Natural killer cell (primary cell): ENCODE measurements around the gene SCN5A. TPM values are rescaled to one million over a fixed set of nuclear protein-coding genes. Genes with fewer than 3 reads are reported as not detected.
A peak's percentile ranks its signal among the peaks of the same experiment; 100 is the strongest.

Experiments
- ATAC-seq, 3 donors: fragments of 150-1000 bp in 2 of 3; fragments of 200-7000 bp in 1 of 3; cut with Tn5 transposase; 1 replicate in 1 of 3; 2 replicates in 2 of 3; pipeline ENCODE4 v1.10.0; 2021; ENCODE audit warnings: mild to moderate bottlenecking in 2 of 3, moderate library complexity in 2 of 3
- DNase-seq, 2 donors: peaks; one replicate each; pipeline versions ENCODE4 v3.0.0 to v3.0.0-alpha.2; 2013 to 2021; ENCODE audit warnings: mixed read lengths in 1 of 2
- H3K27ac ChIP-seq: one replicate; pipeline ENCODE4 v1.5.1; 2013; ENCODE audit warnings: mild to moderate bottlenecking, low read length
- H3K27me3 ChIP-seq: one replicate; pipeline ENCODE4 v1.6.1; 2013; ENCODE audit warnings: low read length; ENCODE audit not compliant: control insufficient read depth, insufficient read depth
- H3K36me3 ChIP-seq: one replicate; pipeline ENCODE4 v1.6.1; 2013; ENCODE audit warnings: low read length; ENCODE audit not compliant: control insufficient read depth, insufficient read depth
- H3K4me1 ChIP-seq: one replicate; pipeline ENCODE4 v1.6.1; 2013; ENCODE audit warnings: low read length; ENCODE audit not compliant: control insufficient read depth, insufficient read depth
- H3K4me3 ChIP-seq: one replicate; pipeline ENCODE4 v1.5.1; 2013; ENCODE audit warnings: low read length
- H3K9me3 ChIP-seq: one replicate; pipeline ENCODE4 v1.6.1; 2013; ENCODE audit warnings: low read length; ENCODE audit not compliant: control insufficient read depth, insufficient read depth
- H3K27ac Mint-ChIP-seq, 2 donors: one replicate each; pipeline ENCODE4 v1.8.0; 2022; ENCODE audit warnings: mild to moderate bottlenecking in 2 of 2, mixed read lengths in 2 of 2, moderate library complexity in 1 of 2
- H3K27me3 Mint-ChIP-seq, 2 donors: one replicate each; pipeline ENCODE4 v1.8.0; 2022; ENCODE audit warnings: low read depth in 2 of 2, mixed read lengths in 2 of 2
- H3K36me3 Mint-ChIP-seq: one replicate; pipeline ENCODE4 v1.8.0; 2022; ENCODE audit warnings: mixed read lengths
- H3K4me1 Mint-ChIP-seq, 2 donors: one replicate each; pipeline ENCODE4 v1.8.0; 2022; ENCODE audit warnings: mixed read lengths in 2 of 2
- H3K4me3 Mint-ChIP-seq: one replicate; pipeline ENCODE4 v1.8.0; 2022; ENCODE audit warnings: mild to moderate bottlenecking, moderate library complexity, mixed read lengths
- H3K9me3 Mint-ChIP-seq, 2 donors: one replicate each; pipeline ENCODE4 v1.8.0; 2022; ENCODE audit warnings: mixed read lengths in 2 of 2
- CTCF ChIP-seq: fragments of 200-600 bp; IDR thresholded peaks from one replicate; pipeline ENCODE4 v1.8.0; 2022; ENCODE audit warnings: antibody characterized with exemption
- WGBS: methylation state at CpG from one replicate; pipeline ENCODE4 v1.1.7; 2013; ENCODE audit warnings: missing lambda C conversion rate; ENCODE audit not compliant: insufficient coverage; 5-methylcytosine and 5-hydroxymethylcytosine counted together
- intact Hi-C: fragments of 100-400 bp; cut with micrococcal nuclease; formaldehyde crosslinking; loops from one replicate; pipeline ENCODE4 v1.14.2; 2022
- total RNA-seq, 4 donors: library from RNA; stranded (reverse); fragments of 120-200 nt in 1 of 4; gene quantifications; one replicate each; pipeline versions ENCODE4 v1.2.3 to v1.2.4, GENCODE V29; 2013 to 2022

SCN5A gene
- total RNA-seq, 3 donors from 2014 or later (not counting 1 experiment from before 2014, with no cell fraction given) = 0.50 TPM; not detected in 2

GRCh38 chr3:38658841-38659240 lies 9.4 kb upstream of the SCN5A start:
- peaks cover 15 to 21% of the 10 kb centered on the region in 2 donors for H3K27me3 Mint-ChIP-seq
- TF ChIP-seq CTCF = no peak
- no peaks in the 10 kb centered on the region for H3K4me1 ChIP-seq
- intact Hi-C loops = loop anchor here (10.0 kb wide), 1 partner anchor 164 kb away; the partner anchor contains the start of gene EXOG
- 60% methylated on average over 9 of the region's 9 CpGs for WGBS
- peaks cover 8% of the 10 kb centered on the region for H3K36me3 Mint-ChIP-seq
- DNase-seq = no peak
- H3K36me3 ChIP-seq = no peaks in the 10 kb centered on the region
- no peak overlapping the region for H3K4me3 ChIP-seq
- H3K9me3 ChIP-seq = peaks cover 12% of the 10 kb centered on the region
- no peak for ATAC-seq
- peaks cover 3 to 4% of the 10 kb centered on the region in 2 donors for H3K9me3 Mint-ChIP-seq
- no peak overlapping the region for H3K27ac ChIP-seq
- H3K27me3 ChIP-seq = no peaks in the 10 kb centered on the region
- H3K27ac Mint-ChIP-seq = no peak overlapping the region
- H3K4me1 Mint-ChIP-seq = peaks cover 0 to 4% of the 10 kb centered on the region in 2 donors
- no peak overlapping the region for H3K4me3 Mint-ChIP-seq

DNA sequence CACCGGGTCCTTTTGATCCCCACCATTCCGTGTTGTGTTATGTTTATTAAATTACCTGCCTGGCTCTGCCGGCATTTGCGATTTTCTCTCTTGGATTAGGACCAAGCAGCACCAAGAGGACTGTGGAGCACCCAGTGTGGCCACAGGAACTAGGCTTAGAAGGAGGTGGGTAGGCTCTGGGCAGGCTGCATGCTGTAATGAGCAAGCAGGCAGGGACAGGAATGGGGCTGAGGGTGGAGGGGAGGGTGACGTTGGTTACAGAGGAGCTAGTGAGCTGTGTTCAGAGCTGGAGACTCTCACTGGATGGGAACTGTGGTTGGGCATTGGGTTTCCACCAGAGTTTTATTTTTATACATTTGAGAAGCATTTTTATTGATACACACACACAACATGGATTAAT lies 7.9 kb upstream of the SCN5A start:
- no peaks in the 10 kb centered on the region for H3K27me3 ChIP-seq
- H3K27ac ChIP-seq = no peak overlapping the region
- H3K4me3 ChIP-seq = no peak overlapping the region
- peaks cover 17 to 25% of the 10 kb centered on the region in 2 donors for H3K27me3 Mint-ChIP-seq
- no peak overlapping the region for H3K27ac Mint-ChIP-seq
- intact Hi-C loops = loop anchor here (10.0 kb wide), 1 partner anchor 163 kb away; the partner anchor contains the start of gene EXOG
- peaks cover 3 to 4% of the 10 kb centered on the region in 2 donors for H3K9me3 Mint-ChIP-seq
- no peak for ATAC-seq
- H3K4me1 Mint-ChIP-seq = peaks cover 0 to 4% of the 10 kb centered on the region in 2 donors
- no peak overlapping the region for H3K4me3 Mint-ChIP-seq
- H3K9me3 ChIP-seq = peaks cover 9% of the 10 kb centered on the region
- TF ChIP-seq CTCF = no peak
- H3K4me1 ChIP-seq = no peaks in the 10 kb centered on the region
- H3K36me3 Mint-ChIP-seq = no peaks in the 10 kb centered on the region
- WGBS = 70% methylated on average over 5 of the region's 5 CpGs
- no peaks in the 10 kb centered on the region for H3K36me3 ChIP-seq
- no peak for DNase-seq

GRCh38 chr3:38655708-38656300 lies 6.3 kb upstream of the SCN5A start:
- H3K27me3 ChIP-seq = no peaks in the 10 kb centered on the region
- Mint-ChIP-seq H3K27ac (no peak overlapping the region), H3K27me3 (peaks cover 24 to 29% of the 10 kb centered on the region in 2 donors), H3K36me3 (no peaks in the 10 kb centered on the region), H3K4me3 (no peak overlapping the region), H3K4me1 (peaks cover 0 to 4% of the 10 kb centered on the region in 2 donors), H3K9me3 (peaks cover under 1 to 1% of the 10 kb centered on the region in 2 donors)
- WGBS = 8% methylated on average over 6 of the region's 7 CpGs
- no peak overlapping the region for H3K4me3 ChIP-seq
- no peak overlapping the region for H3K27ac ChIP-seq
- TF ChIP-seq CTCF = no peak
- H3K36me3 ChIP-seq = no peaks in the 10 kb centered on the region
- H3K9me3 ChIP-seq = no peaks in the 10 kb centered on the region
- H3K4me1 ChIP-seq = peaks cover 4% of the 10 kb centered on the region
- DNase-seq (peak in 1 of 2 donors; percentile 64), ATAC-seq (no peak)
- intact Hi-C loops = loop anchor here (10.0 kb wide), 1 partner anchor 161 kb away; the partner anchor contains the start of gene EXOG
